SU-DHL-6 (cell line): Measurements from ENCODE around the gene FAM171A2.
"Not testable (repeated sequence)": the region's sequence is repeated elsewhere in the genome, so short reads cannot be mapped to it uniquely, and the experiment has no call there.

Experiments
- H2AFZ ChIP-seq: fragments of 200-600 bp; sonication (generic); 2 replicates; pipeline ENCODE4 v1.6.1; 2014; ENCODE audit warnings: low read depth, mild to moderate bottlenecking, moderate library complexity, mixed read lengths, antibody characterized with exemption, low read length; ENCODE audit not compliant: severe bottlenecking
- H3F3A ChIP-seq: fragments of 200-600 bp; shearing (Covaris generic); 2 replicates; pipeline ENCODE4 v1.6.0; 2016; ENCODE audit warnings: antibody characterized with exemption, mild to moderate bottlenecking; ENCODE audit not compliant: insufficient read depth
- H3K27ac ChIP-seq: fragments of 200-600 bp; sonication (generic); 2 replicates; pipeline ENCODE4 v1.5.1; 2016; ENCODE audit warnings: low read depth, mild to moderate bottlenecking, low read length, moderate library complexity, mixed read lengths
- H3K27me3 ChIP-seq: fragments of 200-600 bp; sonication (generic), shearing (Covaris generic); 2 replicates; pipeline ENCODE4 v1.6.0; 2014; ENCODE audit warnings: mild to moderate bottlenecking, low read length
- H3K36me3 ChIP-seq: fragments of 200-600 bp; sonication (generic); 2 replicates; pipeline ENCODE4 v1.6.1; 2014; ENCODE audit warnings: mild to moderate bottlenecking, low read length, mixed read lengths
- H3K4me2 ChIP-seq: fragments of 300-600, 200-600 bp; shearing (Covaris generic), sonication (generic); 2 replicates; pipeline ENCODE4 v1.6.0; 2014; ENCODE audit warnings: low read length, low read depth, mild to moderate bottlenecking; ENCODE audit not compliant: poor library complexity, severe bottlenecking
- H3K4me3 ChIP-seq: fragments of 200-600 bp; sonication (generic); 2 replicates; pipeline ENCODE4 v1.5.1; 2014; ENCODE audit warnings: antibody characterized with exemption, low read length, mild to moderate bottlenecking, mixed read lengths; ENCODE audit not compliant: insufficient read depth, poor library complexity, severe bottlenecking
- H3K79me2 ChIP-seq: fragments of 200-600 bp; sonication (generic); 2 replicates; pipeline ENCODE4 v1.6.1; 2014; ENCODE audit warnings: mild to moderate bottlenecking, low read length, moderate library complexity; ENCODE audit not compliant: insufficient read depth
- H3K9ac ChIP-seq: fragments of 200-600 bp; sonication (generic); 2 replicates; pipeline ENCODE4 v1.7.0; 2014; ENCODE audit warnings: mild to moderate bottlenecking, low read length
- H3K9me2 ChIP-seq: fragments of 200-600 bp; sonication (generic); replicated peaks from 2 replicates; pipeline ENCODE4 v1.6.1; 2014; ENCODE audit warnings: low read length; ENCODE audit not compliant: insufficient read depth
- H3K9me3 ChIP-seq: fragments of 200-600 bp; sonication (generic); 2 replicates; pipeline ENCODE4 v1.6.1; 2014; ENCODE audit warnings: low read length, mixed read lengths; ENCODE audit not compliant: insufficient read depth
- H4K20me1 ChIP-seq: fragments of 200-600 bp; sonication (generic); 2 replicates; pipeline ENCODE4 v1.6.1; 2014; ENCODE audit warnings: low read depth, mild to moderate bottlenecking, antibody characterized with exemption, low read length, moderate library complexity, mixed read lengths
- EZH2phosphoT487 ChIP-seq: fragments of 200-600 bp; sonication (generic), shearing (Covaris generic); conservative IDR thresholded peaks from 2 replicates; pipeline ENCODE4 v1.6.1; 2018; ENCODE audit warnings: mild to moderate bottlenecking, antibody characterized with exemption, low read length, moderate library complexity, mixed read lengths
- TF ChIP-seq, protein P1 (sequence below): fragments of 200-600 bp; sonication (generic); IDR thresholded peaks from one replicate; pipeline ENCODE4 v1.5.1; 2017; ENCODE audit warnings: antibody characterized with exemption, mild to moderate bottlenecking, low read length, moderate library complexity; ENCODE audit not compliant: insufficient read depth, poor library complexity, severe bottlenecking

The FAM171A2 gene

DNA sequence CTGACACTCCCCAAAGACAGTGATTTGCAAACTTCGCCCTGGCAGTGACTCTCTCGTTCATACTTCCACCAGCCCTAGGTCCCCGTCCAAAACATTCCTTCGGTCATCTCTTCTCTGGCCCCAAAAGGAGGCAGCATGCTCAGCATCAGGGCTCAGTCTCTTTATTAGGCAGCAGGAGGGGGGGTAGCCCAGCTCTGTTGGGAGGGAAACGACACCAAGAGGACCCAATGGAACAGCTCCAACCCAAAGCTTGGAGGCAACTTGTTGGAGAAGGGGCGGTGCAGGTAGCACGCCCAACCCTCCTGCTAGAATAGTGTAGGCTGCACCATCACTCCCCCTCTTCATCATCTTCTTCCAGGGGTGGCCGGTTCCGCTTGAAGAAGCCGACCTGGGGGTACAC lies 8.4 kb upstream of the FAM171A2 start:
- H3K4me2 ChIP-seq = no peak overlapping the region
- no peaks in the 10 kb centered on the region for H4K20me1 ChIP-seq
- no peaks in the 10 kb centered on the region for H3K36me3 ChIP-seq
- no peak for TF ChIP-seq EZH2phosphoT487
- TF ChIP-seq, protein P1, sequence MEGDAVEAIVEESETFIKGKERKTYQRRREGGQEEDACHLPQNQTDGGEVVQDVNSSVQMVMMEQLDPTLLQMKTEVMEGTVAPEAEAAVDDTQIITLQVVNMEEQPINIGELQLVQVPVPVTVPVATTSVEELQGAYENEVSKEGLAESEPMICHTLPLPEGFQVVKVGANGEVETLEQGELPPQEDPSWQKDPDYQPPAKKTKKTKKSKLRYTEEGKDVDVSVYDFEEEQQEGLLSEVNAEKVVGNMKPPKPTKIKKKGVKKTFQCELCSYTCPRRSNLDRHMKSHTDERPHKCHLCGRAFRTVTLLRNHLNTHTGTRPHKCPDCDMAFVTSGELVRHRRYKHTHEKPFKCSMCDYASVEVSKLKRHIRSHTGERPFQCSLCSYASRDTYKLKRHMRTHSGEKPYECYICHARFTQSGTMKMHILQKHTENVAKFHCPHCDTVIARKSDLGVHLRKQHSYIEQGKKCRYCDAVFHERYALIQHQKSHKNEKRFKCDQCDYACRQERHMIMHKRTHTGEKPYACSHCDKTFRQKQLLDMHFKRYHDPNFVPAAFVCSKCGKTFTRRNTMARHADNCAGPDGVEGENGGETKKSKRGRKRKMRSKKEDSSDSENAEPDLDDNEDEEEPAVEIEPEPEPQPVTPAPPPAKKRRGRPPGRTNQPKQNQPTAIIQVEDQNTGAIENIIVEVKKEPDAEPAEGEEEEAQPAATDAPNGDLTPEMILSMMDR = no peak
- no peak overlapping the region for H3K27ac ChIP-seq
- no peak overlapping the region for H2AFZ ChIP-seq
- no peaks in the 10 kb centered on the region for H3K27me3 ChIP-seq
- H3K9me2 ChIP-seq = no peaks in the 10 kb centered on the region
- no peaks in the 10 kb centered on the region for H3K9me3 ChIP-seq
- H3F3A ChIP-seq = no peaks in the 10 kb centered on the region
- no peak overlapping the region for H3K4me3 ChIP-seq
- no peaks in the 10 kb centered on the region for H3K79me2 ChIP-seq
- H3K9ac ChIP-seq = no peak overlapping the region

DNA sequence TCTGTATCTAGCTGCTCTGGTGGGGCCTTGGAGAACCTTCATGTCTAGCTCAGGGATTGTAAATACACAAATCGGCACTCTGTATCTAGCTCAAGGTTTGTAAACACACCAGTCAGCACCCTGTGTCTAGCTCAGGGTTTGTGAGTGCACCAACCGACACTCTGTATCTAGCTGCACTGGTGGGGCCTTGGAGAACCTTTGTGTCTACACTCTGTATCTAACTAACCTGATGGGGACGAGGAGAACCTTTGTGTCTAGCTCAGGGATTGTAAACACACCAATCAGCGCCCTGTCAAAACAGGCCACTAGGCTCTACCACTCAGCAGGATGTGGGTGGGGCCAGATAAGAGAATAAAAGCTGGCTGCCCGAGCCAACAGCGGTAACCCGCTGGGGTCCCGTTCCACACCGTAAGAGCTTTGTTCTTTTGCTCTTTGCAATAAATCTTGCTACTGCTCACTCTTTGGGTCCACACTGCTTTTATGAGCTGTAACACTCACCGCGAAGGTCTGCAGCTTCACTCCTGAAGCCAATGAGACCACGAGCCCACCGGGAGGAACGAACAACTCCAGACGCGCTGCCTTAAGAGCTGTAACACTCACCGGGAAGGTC lies 5.9 kb upstream of the FAM171A2 start:
- not testable (repeated sequence) for H3K9me2 ChIP-seq, H3K27me3 ChIP-seq, H3K9me3 ChIP-seq, H4K20me1 ChIP-seq, H3K4me2 ChIP-seq, H3K9ac ChIP-seq, H3K79me2 ChIP-seq, H2AFZ ChIP-seq, H3K36me3 ChIP-seq, H3K27ac ChIP-seq, H3F3A ChIP-seq, H3K4me3 ChIP-seq

DNA sequence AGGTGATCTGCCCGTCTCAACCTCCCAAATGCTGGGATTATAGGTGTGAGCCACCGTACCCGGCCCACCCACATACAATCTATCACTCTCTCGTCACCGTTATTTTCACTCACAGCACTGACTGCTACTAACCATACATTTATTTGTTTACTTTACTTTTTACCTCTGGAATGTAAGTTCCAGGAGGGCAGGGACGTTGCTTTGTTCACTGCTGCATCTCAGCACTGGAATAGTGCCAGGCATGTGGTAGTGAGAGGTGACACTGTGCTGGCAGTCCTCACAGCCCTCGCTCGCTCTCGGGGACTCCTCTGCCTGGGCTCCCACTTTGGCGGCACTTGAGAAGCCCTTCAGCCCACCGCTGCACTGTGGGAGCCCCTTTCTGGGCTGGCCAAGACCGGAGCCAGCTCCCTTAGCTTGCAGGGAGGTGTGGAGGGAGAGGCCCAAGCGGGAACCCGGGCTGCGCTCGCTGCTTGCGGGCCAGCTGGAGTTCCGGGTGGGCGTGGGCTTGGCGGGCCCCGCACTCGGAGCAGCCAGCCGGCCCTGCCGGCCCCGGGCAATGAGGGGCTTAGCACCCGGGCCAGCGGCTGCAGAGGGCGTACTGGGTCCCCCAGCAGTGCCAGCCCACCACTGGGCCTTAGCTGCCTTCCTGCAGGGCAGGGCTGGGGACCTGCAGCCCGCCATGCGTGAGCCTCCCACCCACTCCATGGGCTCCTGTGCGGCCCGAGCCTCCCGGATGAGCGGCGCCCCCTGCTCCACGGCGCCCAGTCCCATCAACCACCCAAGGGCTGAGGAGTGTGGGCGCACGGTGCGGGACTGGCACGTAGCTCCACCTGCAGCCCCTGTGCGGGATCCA lies 5.0 kb upstream of the FAM171A2 start:
- not testable (repeated sequence) for H3K27ac ChIP-seq, H3K27me3 ChIP-seq, H3K4me3 ChIP-seq, H3K9me2 ChIP-seq, H3K79me2 ChIP-seq, H3K9me3 ChIP-seq, H4K20me1 ChIP-seq, H2AFZ ChIP-seq, H3K4me2 ChIP-seq, H3F3A ChIP-seq, H3K9ac ChIP-seq, H3K36me3 ChIP-seq

DNA sequence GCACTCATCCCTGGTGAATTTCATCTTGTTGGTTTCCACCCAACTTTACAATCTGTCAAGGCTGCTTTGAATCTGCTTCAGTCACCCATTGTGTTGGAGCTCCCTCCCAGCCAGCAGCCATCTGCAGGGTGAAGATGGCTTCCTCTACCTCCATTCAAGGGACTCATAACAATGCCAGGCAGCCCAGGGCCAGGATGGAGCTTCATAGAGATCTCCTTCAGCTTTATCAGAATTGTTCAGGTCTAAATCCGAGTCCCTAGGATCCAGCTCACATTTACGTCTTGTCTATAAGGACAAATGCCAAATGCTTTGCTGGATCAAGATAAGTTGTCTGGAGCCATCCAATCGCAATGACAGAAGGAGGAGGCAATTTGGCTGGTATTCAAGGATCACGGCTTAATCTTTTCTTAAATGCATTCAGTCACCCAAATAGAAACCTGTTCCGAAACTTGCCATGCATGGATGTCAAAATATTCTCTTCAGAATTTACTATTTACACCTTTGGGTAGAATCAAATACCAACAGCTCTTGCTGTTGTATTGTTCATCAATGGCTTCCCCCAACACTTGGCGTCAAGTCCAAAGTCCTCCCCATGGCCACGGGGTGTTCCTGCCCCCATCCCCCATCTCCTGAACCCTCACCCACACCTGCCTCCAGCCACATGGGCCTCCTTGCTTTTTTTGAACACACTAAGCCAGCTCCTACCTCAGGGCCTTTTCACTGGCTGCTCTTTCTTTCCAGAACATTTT lies 3.8 kb upstream of the FAM171A2 start:
- no peaks in the 10 kb centered on the region for H3F3A ChIP-seq
- no peaks in the 10 kb centered on the region for H3K27me3 ChIP-seq
- H3K9ac ChIP-seq = no peak overlapping the region
- no peak overlapping the region for H2AFZ ChIP-seq
- TF ChIP-seq, protein P1 = no peak
- TF ChIP-seq EZH2phosphoT487 = no peak
- no peak overlapping the region for H3K27ac ChIP-seq
- H4K20me1 ChIP-seq = no peaks in the 10 kb centered on the region
- H3K4me3 ChIP-seq = no peak overlapping the region
- H3K4me2 ChIP-seq = no peak overlapping the region
- H3K9me2 ChIP-seq = no peaks in the 10 kb centered on the region
- H3K9me3 ChIP-seq = no peaks in the 10 kb centered on the region
- H3K36me3 ChIP-seq = no peaks in the 10 kb centered on the region
- H3K79me2 ChIP-seq = no peaks in the 10 kb centered on the region

DNA sequence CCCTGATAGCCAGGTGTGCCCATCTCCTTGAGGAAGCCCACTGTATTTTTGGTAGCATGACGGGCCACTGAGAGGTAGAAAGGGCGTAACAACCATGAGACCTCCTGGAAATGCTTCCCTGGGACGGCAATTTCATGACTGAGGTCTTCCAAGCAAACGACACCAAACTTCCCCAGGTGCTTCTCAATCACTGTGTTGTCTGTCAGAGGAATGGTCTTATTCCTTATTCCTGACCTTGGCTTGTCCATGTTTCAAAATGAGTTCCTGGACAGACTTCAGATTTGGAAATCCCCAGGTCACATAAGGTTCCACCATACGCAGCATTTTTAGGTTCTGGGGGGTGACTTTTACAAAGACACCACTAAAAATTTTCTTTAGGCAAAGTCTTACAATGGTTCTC lies 1.4 kb upstream of the FAM171A2 start:
- not testable (repeated sequence) for H3K9me2 ChIP-seq, H3K4me2 ChIP-seq, H3K79me2 ChIP-seq, H4K20me1 ChIP-seq, H3K36me3 ChIP-seq, H3K27ac ChIP-seq, H3F3A ChIP-seq, H3K27me3 ChIP-seq, H2AFZ ChIP-seq, H3K4me3 ChIP-seq, H3K9ac ChIP-seq, H3K9me3 ChIP-seq
